Upper lobe of left lung (tissue), 6 donors: ENCODE results near the gene TJP2. TPM values are rescaled to one million over a fixed set of nuclear protein-coding genes. Genes with fewer than 3 reads are reported as not detected.
"Not testable (repeated sequence)": the region's sequence is repeated elsewhere in the genome, so short reads cannot be mapped to it uniquely, and the experiment has no call there.

Experiments
- ATAC-seq, 2 donors: fragments of 200-7000 bp; cut with Tn5 transposase; one replicate each; pipeline ENCODE4 v1.9.1; 2022; ENCODE audit warnings: mild to moderate bottlenecking in 2 of 2, moderate library complexity in 2 of 2; ENCODE audit not compliant: low FRiP score in 2 of 2
- DNase-seq, 2 donors: peaks; one replicate each; pipeline ENCODE4 v3.0.0-alpha.2; 2019 to 2020
- H3K27ac ChIP-seq, 4 donors: fragments of 200-600 bp; sonication (generic); one replicate each; pipeline ENCODE4 v1.5.1; 2016 to 2019
- H3K27me3 ChIP-seq, 4 donors: fragments of 200-600 bp; sonication (generic); one replicate each; pipeline ENCODE4 v1.5.1; 2017 to 2019
- H3K36me3 ChIP-seq, 4 donors: fragments of 200-600 bp; sonication (generic); one replicate each; pipeline ENCODE4 v1.5.1; 2016 to 2019
- H3K4me1 ChIP-seq, 4 donors: fragments of 200-600 bp; sonication (generic); one replicate each; pipeline ENCODE4 v1.5.1; 2018 to 2019
- H3K4me3 ChIP-seq, 4 donors: fragments of 200-600 bp; sonication (generic); one replicate each; pipeline ENCODE4 v1.5.1; 2017 to 2019; ENCODE audit warnings: mild to moderate bottlenecking in 2 of 4, moderate library complexity in 1 of 4
- H3K9me3 ChIP-seq, 4 donors: fragments of 200-600 bp; sonication (generic); one replicate each; pipeline ENCODE4 v1.5.1; 2018 to 2019
- EP300 ChIP-seq, 4 donors: sonication (generic); formaldehyde crosslinking; IDR thresholded peaks; one replicate each; pipeline ENCODE4 v1.5.1; 2017; ENCODE audit warnings: antibody characterized with exemption in 4 of 4, control low read depth in 2 of 4
- POLR2A ChIP-seq, 4 donors: fragments of 450-650 bp; IDR thresholded peaks; one replicate each; pipeline ENCODE4 v1.5.1; 2016 to 2017; ENCODE audit warnings: antibody characterized with exemption in 4 of 4, mild to moderate bottlenecking in 2 of 4
- POLR2AphosphoS5 ChIP-seq, 2 donors: sonication (generic); formaldehyde crosslinking; IDR thresholded peaks; one replicate each; pipeline ENCODE4 v1.5.1; 2017; ENCODE audit warnings: antibody characterized with exemption in 2 of 2
- WGBS, 2 donors: methylation state at CpG; one replicate each; pipeline ENCODE4 v1.1.5; 2017 to 2018; 5-methylcytosine and 5-hydroxymethylcytosine counted together
- total RNA-seq, 6 donors: library from RNA; depleted of rRNA in 4 of 6; stranded (reverse); fragments of >200 nt in 4 of 6; gene quantifications; one replicate each; pipeline versions ENCODE4 v1.1.0 to v1.2.1, GENCODE V29; 2016 to 2021
- TF ChIP-seq, protein P1 (sequence below), 6 experiments: fragments of 450-650 bp in 4 of 6; fragments of 200-600 bp in 2 of 6; sonication (generic) in 2 of 6; IDR thresholded peaks; one replicate each; pipeline ENCODE4 v1.5.1; 2016 to 2019; ENCODE audit warnings: antibody characterized with exemption in 6 of 6
- donor health status: DM: no; HTN: no; CAD: no; lungs with moderate emphysema.
- donor health status: DM: no; HTN: yes; CAD: no; lungs with severe emphysema.

The TJP2 gene
- total RNA-seq, 6 donors from 2014 or later = 98.3 to 270 (median 185) TPM

DNA sequence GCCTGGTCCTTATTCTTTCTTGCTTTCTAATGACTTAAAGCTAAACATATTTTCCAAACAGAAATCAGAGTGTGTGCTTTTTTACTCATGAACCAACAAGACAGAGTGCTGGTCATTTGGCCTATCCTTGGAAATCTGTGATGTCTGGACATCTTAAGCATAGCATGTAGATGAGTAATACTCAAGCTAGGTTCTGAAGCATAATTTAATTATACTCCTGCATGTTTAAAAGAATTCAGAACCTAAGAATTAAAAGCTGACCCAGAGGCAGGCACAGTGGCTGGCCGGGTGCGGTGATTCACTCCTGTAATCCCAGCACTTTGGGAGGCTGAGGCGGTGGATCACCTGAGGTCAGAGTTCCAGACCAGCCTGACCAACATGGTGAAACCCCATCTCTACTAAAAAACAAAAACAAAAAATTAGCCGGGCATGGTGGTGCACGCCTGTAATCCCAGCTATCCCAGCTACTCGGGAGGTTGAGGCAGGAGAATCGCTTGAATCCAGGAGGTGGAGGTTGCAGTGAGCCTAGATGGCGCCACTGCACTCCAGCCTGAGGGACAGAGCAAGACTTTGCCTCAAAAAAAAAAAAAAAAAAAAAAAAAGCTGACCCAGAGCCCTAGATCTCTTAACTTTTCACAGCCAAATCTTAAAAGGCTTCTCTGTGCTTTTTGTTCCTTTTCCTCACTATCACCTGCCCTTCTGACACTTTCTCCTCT, 16.2 kb upstream of the TJP2 start:
- Histone ChIP-seq H3K27me3 (no peaks in the 10 kb centered on the region), H3K4me3 (no peak overlapping the region), H3K9me3 (no peaks in the 10 kb centered on the region), H3K4me1 (peaks cover 0 to 17% (median 7%) of the 10 kb centered on the region in 4 donors), H3K27ac (no peak overlapping the region), H3K36me3 (no peaks in the 10 kb centered on the region)
- DNase-seq (no peak), ATAC-seq (no peak)
- TF ChIP-seq EP300 (IDR thresholded peaks at IDR 0.05) (no peak), POLR2A (IDR thresholded peaks at IDR 0.05) (no peak), POLR2AphosphoS5 (IDR thresholded peaks at IDR 0.05) (no peak)
- WGBS, 2 donors = 81 to 91% methylated on average over 8 of the region's 8 CpGs

DNA sequence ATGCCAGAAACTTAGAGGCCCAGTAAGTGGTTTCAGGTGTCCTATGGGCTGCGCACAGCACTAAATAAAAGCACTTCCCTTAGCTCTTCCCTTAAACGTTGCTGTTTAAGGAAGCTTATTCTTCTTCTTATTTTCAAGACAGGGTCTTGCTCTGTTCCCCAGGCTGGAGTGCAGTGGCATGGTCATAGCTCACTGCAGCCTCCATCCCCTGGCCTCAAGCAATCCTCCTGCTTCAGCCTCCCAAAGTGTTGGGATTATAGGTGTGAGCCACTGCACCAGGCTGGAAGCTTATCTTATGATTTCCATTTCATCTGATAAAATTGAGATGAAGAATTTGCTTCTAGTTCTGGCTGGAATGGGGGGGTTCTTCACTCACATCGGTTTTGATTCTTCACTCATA, 15.6 kb upstream of the TJP2 start:
- ATAC-seq (no peak), DNase-seq (no peak)
- WGBS, 2 donors = 70 to 73% methylated on average over 3 of the region's 3 CpGs
- Histone ChIP-seq H3K27ac (no peak overlapping the region), H3K27me3 (no peaks in the 10 kb centered on the region), H3K9me3 (no peaks in the 10 kb centered on the region), H3K4me1 (peaks cover 0 to 12% (median 5%) of the 10 kb centered on the region in 4 donors), H3K36me3 (no peaks in the 10 kb centered on the region), H3K4me3 (no peak overlapping the region)
- no peak for TF ChIP-seq EP300 (IDR thresholded peaks at IDR 0.05)
- no peak for TF ChIP-seq POLR2AphosphoS5 (IDR thresholded peaks at IDR 0.05)
- TF ChIP-seq, protein P1, sequence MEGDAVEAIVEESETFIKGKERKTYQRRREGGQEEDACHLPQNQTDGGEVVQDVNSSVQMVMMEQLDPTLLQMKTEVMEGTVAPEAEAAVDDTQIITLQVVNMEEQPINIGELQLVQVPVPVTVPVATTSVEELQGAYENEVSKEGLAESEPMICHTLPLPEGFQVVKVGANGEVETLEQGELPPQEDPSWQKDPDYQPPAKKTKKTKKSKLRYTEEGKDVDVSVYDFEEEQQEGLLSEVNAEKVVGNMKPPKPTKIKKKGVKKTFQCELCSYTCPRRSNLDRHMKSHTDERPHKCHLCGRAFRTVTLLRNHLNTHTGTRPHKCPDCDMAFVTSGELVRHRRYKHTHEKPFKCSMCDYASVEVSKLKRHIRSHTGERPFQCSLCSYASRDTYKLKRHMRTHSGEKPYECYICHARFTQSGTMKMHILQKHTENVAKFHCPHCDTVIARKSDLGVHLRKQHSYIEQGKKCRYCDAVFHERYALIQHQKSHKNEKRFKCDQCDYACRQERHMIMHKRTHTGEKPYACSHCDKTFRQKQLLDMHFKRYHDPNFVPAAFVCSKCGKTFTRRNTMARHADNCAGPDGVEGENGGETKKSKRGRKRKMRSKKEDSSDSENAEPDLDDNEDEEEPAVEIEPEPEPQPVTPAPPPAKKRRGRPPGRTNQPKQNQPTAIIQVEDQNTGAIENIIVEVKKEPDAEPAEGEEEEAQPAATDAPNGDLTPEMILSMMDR (IDR thresholded peaks at IDR 0.05) = no peak
- TF ChIP-seq POLR2A (IDR thresholded peaks at IDR 0.05) = no peak

DNA sequence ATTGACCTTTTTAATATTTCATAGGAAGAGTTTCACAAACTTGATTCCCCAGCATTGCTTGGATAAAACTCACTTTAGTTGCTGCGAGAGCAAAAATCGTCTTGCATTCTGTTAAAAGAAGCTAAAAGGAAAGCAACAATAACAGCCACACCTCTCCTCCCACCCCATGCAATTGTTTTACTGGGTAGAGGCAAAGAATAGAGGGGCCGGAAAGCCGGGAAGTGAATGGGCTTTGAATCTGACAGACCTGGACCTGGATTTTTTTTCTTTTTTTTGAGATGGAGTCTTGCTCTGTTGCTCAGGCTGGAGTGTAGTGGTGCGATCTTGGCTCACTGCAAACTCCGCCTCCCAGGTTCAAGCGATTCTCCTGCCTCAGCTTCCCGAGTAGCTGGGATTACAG, 9.5 kb upstream of the TJP2 start:
- H3K27ac ChIP-seq = peak overlapping the region in 2 of 4 donors; percentile 27 to 46
- H3K9me3 ChIP-seq, H3K27me3 ChIP-seq, DNase-seq, ATAC-seq, H3K36me3 ChIP-seq, H3K4me1 ChIP-seq, H3K4me3 ChIP-seq: not testable (repeated sequence)
- WGBS, 2 donors = 76 to 81% methylated on average over 8 of the region's 8 CpGs

DNA sequence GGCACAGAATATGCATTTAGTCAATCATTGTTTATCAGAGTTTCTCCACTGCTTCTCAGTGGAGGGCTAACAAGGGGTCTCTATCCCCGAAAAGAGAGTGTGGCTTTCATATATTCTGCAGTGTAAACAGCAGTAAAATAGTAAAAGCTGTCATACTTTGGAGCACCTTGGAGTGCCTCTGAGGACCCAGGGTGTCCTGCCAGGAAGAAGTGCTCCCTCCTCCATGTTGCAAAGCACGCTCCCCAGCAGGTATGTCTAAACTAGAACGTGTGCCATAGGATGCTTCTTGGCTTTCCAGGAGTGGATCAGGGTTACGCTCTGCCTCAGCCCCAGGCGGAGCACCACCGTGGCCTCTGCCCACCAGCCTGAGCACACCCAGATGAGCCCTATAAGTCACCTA, 8.5 kb upstream of the TJP2 start:
- DNase-seq = peak in 1 of 2 donors; percentile 37
- H3K4me3 ChIP-seq = no peak overlapping the region
- TF ChIP-seq EP300 (IDR thresholded peaks at IDR 0.05) (no peak), POLR2A (IDR thresholded peaks at IDR 0.05) (no peak), POLR2AphosphoS5 (IDR thresholded peaks at IDR 0.05) (no peak)
- TF ChIP-seq, protein P1 (IDR thresholded peaks at IDR 0.05) = no peak
- H3K27me3 ChIP-seq = no peaks in the 10 kb centered on the region
- H3K4me1 ChIP-seq = peaks cover 7 to 10% (median 9%) of the 10 kb centered on the region in 4 donors
- ATAC-seq = no peak
- no peak overlapping the region for H3K27ac ChIP-seq
- H3K9me3 ChIP-seq = no peaks in the 10 kb centered on the region
- no peaks in the 10 kb centered on the region for H3K36me3 ChIP-seq
- 77 to 84% methylated on average over 3 to 6 of the region's 6 CpGs for WGBS, 2 donors

DNA sequence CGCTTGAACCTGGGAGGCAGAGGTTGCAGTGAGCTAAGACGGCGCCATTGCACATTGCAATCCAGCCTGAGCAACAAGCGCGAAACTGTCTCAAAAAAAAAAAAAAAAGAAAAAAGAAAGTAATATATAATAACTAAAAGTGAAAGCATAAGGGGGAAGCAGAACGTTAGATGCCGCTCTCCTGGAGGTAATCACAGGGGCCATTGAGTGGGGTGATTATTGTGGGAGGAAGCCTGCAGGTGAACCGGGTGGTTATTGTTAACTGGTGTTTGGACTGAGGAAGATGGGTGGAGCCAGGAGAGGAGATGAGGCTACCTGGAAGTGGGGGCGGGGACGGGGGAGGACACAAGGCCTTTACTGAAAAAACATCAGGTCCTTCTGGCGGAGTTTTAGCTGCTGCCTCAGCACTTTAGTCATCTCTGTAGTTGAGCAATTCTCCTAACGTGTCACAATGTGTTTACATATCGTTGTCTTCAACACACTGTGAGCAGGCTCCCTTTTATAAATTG, 5.3 kb upstream of the TJP2 start:
- Histone ChIP-seq H3K36me3 (no peaks in the 10 kb centered on the region), H3K27ac (peak overlapping the region in 3 of 4 donors; percentile 24 to 41 (median 27)), H3K27me3 (no peaks in the 10 kb centered on the region), H3K4me1 (peaks cover 29 to 38% (median 31%) of the 10 kb centered on the region in 4 donors), H3K9me3 (no peaks in the 10 kb centered on the region), H3K4me3 (peak overlapping the region in 3 of 4 donors; percentile 7 to 31 (median 16))
- DNase-seq (peak in 1 of 2 donors; percentile 59), ATAC-seq (peak in 1 of 2 donors; percentile 33)
- TF ChIP-seq POLR2A (IDR thresholded peaks at IDR 0.05) = no peak
- no peak for TF ChIP-seq EP300 (IDR thresholded peaks at IDR 0.05)
- TF ChIP-seq, protein P1 (IDR thresholded peaks at IDR 0.05) = no peak
- peak in 1 of 2 donors; percentile 33 for TF ChIP-seq POLR2AphosphoS5 (IDR thresholded peaks at IDR 0.05)
- WGBS, 2 donors = 39 to 56% methylated on average over 13 of the region's 13 CpGs
